Fibroblast of skin of abdomen (primary cell): Measurements from ENCODE around the gene SH3RF3.
A peak's percentile ranks its signal among the peaks of the same experiment; 100 is the strongest.

ENCODE experiments used
- DNase-seq: peaks from one replicate; pipeline ENCODE4 v3.0.0-alpha.2; 2013

SH3RF3 gene

DNA sequence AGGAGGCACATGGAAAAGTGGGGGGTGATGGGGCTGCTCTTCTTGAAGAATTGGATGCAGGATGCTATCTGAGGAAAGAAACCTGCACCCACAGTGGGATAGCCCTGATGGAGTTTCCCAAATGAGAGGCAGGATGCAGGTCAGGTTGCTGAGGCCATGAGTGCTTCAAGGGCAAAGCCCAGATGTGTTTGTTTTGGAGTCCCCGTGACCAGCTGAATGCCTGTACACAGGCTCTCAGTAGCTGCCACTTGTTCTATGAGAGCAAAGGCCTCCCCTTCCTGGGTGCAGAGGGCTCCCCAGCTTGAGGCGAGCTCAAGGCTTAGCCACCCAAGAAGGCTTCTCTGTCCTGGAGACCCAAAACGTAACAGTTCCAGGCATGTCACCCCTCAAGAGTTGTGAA, 292.1 kb downstream of the SH3RF3 start:
- no peak for DNase-seq

DNA sequence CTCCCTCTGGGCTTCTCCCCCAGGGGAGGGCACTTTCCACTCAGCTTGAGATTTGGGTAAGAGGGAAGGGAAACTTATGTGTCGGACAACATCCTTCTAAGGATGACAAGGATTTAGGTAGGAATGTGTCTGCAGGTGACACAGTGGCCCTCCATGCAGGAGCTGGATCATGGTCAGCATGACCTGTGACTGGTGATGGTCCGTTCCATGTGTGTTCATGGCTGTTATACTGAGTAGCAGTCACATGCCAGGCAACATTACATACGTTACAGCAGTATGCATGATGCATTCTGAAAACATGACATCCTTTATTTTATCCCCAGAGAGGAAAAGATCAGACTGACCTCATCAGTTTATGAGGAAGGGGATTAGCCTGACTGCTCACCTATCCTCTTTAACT, 292.6 kb downstream of the SH3RF3 start:
- DNase-seq = no peak

DNA sequence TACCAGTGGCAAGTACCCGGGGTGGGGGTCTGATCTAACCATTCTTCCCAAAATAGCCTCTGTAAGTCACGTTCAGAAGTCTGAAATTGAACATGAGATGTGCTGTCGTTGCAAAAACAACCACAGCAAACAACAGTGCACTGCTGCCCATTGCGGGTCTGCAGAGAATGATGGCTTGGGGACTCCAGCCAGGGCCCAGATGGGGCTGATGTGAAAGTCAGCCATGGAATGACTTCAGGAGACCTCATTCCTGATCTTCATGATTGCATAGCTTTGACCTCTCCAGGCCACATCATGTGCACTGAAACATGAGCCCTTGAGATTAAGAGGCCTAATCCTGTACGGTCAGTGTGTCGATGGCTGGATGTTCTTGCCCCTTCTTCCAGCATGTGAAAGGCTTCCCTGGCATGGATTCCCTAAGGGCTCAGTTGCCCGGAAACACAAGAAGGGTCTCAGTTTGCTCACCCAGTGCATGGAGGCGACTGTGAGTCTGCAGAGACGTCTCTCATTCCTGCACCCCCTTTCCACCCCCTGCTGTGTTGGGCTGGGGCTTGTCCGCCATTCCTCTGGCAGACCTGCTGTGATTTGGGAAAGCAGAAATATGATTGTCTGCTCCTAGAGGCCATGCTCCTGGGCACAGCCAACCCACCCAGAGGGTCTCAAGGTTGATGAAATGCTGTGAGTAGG, 293.2 kb downstream of the SH3RF3 start:
- no peak for DNase-seq

DNA sequence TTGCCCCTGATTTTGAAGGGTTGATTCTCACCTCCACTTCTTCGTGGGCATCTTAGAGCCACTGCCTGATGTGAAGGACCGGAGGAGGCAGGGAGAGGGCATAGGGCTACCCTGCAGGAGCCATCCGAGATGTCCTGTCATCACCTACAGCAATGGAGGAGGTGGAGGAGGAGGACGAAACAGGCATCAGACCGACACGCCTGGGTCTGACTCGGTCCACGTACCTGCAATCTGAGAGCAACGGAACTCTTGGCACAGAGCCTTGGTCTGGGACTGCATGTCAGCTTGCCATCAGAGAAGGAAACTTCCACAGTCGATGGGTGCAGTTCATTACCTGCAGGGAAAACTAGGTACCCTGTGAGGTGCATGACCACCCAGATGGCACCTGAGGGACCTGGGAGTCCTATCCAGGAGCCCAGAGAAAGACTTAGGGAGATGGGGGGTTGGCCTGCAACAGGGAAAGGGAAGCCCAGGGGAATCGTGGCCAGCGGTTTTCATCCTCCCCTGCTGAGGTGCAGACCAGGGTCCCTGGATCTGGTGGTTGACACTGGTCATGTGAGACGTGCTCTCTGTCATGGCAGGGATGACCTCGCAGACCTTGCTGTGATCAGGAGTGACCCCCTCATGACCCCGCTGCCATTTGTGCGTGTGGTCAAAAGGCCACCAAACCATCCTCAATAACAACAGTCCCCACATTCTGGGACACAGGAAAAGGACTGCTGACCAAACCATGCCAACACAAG, 293.9 kb downstream of the SH3RF3 start:
- no peak for DNase-seq

DNA sequence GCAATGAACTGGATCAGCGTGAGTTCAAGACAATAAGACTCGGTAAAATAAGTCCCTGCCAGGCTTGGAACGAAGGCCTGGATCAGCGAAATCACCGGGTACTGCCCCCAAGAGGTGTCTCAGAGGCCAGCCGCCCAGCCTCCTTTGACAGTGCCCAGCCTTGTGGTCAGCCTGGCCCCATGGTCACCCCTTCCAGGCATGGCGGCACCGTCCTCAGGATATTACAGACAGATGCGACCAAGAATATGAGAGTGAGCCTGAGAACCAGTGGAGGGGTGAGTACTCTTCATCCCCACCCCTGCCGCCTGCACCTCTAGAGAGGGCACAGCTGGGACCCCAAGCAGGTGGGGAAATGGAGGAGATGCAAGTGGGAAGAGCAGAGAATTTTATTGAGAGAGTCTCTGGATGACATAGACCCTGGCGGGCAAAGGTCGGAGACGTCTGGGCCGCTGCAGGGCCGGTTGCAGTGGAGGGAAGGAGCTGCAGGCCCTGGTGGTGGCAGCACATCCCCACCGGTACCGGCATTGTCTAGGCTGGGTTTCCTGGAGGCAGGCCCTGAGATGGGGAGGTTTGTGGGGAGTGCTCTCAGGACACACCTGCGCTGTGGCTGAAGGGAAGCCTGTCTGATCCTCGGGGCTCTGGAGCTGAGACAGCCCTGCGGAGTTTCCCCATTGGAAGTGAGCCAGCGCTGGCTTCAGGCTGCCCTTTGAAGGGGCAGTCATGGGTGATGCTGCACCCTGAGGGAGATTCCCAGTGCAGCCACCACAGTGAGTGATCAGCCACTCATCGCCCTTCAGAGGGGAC, 294.8 kb downstream of the SH3RF3 start:
- DNase-seq = no peak

DNA sequence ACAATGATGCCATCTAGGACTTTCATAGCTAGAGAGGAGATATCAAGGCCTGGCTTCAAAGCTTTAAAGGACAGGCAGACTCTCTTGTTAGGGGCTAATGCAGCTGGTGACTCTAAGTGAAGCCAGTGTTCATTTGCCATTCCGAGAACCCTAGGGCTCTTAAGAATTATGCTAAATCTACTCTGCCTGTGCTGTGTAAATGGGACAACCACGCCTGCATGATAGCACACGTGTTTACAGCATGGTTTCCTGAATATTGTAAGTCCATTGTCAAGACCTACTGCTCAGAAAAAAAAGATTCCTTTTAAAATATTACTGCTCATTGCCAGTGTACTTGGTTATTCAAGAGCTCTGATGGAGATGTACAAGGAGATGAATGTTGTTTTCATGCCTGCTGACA, 296.4 kb downstream of the SH3RF3 start:
- no peak for DNase-seq

DNA sequence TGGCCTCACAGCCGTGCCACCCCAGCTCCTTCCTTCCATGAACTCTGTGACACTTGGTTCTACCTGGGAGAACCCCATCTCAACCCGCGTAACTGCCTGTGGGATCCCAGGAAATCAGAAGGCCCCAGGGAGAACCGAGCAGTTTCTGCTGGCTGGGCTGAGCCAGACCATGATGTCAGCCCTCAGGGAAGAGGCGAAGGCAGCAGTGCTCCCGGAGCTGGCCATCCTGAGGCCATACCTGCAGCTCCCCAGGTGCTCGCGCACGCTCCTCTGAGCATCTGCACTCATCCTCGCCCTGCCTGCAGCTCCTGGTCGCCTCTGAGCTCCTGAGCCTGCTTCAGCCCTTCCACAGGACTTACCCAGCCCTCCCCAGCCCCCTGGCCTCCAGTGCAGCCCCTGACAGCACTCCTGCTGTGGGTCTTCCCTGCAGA, 298.7 kb downstream of the SH3RF3 start:
- DNase-seq = no peak

DNA sequence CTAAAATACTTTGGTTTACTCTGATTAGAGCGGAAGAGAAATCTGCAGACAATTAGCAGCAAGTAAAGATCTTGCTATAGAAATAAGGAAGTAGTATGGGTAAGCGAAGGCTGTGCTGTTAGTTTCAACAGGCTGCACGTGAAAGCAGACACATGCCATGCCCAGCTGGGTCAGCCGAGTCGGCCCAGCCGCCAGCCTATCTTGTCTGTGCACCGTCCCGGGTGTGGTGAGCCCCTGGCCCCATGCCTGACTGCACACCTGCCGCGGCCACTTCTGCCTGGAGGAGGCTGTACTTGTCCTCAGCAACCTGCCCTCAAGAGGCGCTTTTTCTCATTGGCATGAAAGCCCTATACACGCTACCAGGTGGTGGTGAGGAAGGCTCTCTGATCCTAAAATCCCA, 299.3 kb downstream of the SH3RF3 start:
- DNase-seq = no peak

DNA sequence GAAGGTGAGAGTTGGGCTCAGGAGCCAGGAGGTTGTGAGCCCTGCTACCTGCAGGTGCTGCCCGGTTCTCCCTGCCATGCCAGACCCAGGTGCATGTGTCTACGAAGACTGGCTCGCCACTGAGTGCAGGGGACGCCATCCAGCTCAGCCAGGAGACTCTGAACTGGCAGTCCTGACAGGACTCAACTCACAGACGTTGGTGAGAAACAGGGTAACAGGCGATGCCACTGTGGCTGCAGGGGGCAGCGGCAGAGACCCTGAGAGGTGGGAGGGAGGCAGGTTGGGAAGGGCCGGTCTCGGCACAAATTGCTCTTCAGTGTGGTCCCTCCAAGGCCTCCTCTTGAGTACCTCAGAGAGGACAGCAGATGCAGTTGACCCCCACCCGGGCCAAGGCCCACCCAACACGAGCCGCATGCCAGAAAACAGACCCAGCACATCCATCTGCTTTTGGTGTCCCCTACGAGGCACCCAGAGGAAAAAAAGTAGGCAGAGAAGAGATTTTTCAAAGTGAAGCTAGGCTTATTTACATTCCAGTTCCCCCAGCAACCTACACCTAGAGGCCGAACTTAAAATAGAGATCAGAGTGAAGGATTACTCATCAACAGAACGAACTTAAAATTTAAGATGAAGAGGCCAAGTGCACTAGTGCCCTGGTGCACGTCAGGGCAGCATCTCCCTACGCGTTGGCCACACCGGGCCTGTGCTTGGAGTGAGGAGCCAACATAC, 300.0 kb downstream of the SH3RF3 start:
- DNase-seq = no peak

DNA sequence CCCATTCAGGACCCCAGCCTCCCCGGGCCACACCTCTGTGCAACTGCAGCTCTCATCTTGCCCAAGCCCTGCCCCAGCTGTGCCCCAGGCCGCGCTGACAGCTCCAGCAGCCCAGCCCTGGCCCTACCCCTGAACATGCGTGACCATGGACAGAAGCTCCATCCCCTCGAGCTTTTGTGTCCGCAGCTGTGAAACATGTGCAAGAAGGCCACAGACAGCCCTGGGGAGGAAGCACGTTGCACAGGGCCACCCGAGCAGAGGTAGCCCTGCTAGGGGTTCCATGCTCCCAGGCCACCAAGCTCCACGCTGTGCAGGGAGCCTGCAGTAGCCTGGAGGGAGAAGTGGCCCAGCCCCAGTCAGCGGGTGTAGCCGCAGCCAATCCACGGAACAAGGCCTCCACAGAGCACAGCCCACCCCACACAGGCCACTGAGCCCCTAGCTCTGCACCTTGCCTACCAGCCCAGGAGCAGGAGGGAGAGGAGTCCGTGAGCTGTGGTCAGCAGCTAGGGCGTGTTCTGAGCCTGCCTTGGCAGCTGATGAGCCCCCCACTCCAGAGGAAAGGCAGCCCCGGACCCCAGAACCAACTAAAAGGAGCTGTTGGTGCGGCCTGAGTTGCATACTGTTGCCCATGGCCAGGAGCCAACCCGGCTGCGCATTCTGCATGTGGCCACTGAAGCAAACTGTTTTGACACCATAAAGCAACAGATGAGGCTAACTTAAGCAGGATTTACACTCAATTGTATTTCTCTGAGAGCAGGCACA, 300.7 kb downstream of the SH3RF3 start:
- no peak for DNase-seq

DNA sequence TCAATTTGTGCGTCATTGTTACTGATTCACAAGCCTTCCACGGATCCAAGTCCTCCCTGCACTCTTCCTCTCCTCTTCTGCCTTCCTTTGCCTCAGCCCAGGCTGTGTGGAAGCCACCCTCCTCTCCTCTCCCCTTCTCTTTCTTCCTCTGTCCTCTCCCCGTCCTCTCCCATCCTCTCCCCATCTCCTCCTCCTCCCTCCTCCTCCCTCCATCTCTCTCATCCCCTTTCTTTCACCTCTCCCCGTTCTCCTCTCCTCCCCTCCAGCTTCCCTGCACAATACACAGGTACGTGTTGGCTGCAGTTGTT, 301.3 kb downstream of the SH3RF3 start:
- DNase-seq = no peak

DNA sequence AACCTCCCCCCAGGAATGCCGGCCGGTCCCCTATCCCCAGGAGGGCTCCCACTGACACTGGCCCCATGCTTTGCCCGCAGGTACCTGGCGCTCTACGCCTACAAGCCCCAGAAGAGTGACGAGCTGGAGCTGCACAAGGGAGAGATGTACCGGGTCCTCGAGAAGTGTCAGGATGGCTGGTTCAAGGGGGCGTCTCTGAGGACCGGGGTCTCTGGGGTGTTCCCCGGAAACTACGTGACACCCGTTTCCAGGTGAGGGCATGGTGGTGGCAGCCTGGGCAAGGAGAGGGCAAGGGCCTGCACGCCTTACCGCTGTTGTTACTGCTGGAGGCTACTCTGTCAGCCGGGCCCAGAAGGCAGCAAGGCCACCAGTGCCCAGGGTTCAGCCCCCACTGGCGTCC, 303.4 kb downstream of the SH3RF3 start:
- no peak for DNase-seq

DNA sequence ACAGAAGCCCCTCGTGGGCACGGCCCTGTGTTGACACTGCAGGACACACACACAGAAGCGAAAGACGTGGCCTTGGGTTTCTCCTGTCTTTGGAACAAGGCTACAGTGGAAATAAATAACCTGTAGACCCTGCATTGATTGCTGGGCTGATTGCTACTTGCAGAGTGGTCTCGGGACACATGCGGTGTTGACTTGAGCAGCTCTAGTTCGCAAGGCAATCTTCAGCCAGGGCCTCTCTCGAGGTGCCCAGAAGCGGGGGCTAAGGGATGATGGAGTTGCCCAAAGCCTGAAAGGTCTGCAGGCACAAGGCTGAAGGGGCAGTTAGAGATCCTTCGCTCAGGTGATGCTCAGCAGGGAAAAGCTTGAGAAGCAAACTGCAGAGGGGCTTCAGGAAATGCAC, 304.5 kb downstream of the SH3RF3 start:
- DNase-seq = no peak

DNA sequence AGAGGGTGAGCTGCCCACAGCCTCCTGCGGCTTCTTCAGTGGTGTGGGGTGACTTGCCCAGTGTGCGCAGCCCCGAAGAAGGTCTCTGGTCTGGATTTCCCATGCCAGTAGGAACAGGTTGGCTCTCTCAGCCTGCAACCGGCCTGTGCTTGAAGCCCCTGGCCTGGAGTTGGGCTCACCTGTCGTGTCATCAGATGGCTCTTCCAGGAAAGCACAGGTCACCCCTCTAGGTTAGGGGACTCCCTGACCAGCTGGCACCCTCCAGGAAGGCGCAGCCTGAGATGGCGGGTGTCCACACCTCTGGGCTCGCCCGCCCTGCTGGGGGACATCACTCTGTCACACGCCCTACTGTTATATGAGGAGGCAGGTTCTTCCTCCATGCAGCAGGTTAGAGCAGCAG, 304.9 kb downstream of the SH3RF3 start:
- no peak for DNase-seq

DNA sequence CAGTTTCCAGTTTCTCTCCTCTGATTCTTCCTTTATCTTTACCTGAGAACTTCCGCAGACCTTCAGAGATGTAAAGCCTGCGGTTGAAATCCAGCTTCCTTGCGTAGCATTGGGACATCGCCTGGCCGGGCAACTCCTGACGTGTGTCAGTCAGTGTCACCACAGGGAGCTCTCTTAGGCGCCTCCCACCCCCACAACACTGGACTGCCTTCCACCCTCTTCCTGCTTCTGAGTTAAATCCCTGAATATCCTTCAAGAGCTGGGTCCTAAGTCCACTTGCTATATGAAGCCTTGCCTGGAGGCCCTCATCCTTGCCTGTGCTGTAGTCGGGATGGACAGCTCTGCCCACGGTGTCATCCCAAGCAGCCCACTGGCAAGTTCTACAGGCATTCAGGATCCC, 305.3 kb downstream of the SH3RF3 start:
- no peak for DNase-seq

DNA sequence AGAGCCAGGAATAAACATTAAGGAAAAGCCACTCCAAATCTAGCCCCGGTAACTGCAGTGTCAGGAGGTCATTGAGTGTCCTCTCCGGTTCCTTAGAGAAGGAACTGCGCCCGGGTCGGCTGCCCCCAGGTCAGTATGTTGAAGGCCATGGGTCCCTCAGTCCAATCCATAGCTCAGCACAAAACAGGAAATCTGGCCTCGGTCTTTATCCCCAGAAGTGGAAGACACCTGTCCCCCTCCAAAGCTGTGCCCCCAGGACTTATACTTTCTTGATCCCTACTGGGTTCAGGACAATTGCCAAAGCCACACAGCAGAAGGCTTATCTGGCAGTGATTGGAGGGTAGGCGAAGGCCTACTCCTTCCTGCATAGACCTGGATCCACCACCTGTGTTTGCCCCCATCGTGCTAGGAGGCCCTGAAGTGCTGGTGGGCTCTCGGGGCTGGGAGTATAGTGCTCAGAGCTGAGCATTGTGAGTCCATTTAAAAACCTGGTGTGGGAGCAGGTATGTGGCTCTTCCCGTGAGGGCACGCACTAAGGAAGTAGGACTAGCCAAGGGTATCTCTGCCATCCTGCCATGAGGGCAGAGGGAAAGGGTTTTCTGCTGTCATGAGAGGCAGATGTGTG, 306.2 kb downstream of the SH3RF3 start:
- DNase-seq = no peak

DNA sequence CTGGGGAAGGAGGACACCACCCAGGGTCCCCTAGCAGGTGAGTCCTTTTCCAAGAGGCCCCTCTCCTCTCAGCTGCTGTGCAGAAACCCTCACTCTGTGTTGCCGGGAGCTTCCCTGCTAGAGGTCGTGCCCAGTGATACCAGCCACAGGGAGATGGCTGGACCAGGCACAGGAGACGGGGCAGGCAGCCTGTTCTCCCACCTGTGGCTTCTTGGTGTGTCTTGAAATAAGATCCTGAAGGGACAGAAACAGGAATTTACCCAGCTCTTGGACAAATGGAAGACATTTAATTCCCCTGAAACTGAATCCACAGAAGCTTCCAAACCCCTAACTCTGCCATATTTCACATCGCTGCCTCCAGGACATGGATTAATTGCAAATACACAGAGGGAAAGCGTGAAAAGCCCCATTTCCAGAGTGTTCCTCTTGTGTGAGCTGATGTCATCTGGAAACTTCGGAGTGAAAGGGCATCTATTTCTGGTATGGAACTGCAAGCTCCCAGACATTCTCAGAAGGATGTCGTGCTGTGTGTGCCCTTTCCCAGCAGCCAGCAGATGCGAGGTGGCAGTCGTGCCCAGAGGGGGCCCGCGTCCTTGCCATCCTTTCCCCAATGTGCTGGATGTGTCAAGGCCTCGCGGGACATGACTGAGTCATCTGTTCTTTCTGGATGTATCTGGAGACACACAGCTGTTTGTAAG, 307.0 kb downstream of the SH3RF3 start:
- DNase-seq = peak; percentile 30

DNA sequence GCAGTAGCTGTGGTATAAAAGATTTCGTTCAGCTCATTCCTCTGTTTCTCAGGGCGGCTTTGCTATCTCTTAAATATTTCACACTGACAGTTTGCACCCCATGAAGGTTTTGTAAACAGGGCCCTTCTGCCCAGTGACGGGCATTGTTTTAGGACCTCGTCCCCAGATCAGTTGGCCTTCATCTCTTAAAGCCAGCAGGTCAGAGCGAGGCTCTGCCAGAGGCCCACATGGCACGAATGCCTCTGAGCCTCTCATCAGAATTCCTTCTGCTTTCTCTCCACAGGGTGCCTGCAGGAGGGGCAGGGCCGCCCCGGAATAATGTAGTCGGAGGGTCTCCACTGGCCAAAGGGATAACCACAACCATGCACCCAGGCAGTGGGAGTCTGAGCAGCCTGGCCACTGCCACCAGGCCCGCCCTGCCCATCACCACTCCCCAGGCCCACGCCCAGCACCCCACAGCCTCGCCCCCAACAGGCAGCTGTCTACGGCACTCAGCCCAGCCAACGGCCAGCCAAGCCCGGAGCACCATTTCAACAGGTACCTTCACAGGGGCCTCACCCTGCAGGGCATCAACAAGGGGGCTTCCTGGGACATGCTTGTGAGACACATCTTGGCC, 307.7 kb downstream of the SH3RF3 start:
- DNase-seq = no peak

DNA sequence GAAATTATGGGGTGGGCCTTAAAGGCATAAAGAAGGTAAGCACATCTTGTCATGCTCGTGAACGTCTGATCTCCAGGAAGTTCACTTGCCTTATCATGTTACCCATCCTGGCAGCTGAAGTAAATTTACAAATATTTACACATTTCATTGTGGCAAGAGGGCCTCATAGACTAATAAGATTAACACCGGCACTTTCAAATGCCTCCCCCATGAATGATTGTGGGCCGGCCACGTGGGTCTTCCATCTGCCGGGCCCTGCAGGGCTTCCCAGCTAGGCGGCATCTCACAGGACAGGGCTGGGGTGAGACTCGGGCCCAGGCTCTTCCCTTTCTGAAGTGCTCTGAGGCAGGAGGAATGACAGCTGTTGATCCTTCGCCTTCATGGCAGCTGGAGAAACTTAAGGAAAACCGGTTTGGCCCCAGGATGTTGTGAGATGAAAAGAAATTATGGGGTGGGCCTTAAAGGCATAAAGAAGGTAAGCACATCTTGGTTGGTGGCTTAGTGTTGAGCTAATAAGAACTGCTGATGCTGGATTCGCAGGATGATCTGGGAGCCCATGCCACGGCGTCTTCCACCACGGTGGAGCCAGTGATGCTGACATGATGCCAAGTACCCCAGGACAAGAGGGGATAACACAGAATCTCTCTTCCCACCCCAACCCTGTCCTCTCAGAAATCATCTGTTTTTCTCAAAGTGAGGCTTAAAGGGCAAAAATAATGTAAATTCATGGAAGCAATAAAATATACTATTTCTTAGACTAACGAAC, 308.5 kb downstream of the SH3RF3 start:
- no peak for DNase-seq

DNA sequence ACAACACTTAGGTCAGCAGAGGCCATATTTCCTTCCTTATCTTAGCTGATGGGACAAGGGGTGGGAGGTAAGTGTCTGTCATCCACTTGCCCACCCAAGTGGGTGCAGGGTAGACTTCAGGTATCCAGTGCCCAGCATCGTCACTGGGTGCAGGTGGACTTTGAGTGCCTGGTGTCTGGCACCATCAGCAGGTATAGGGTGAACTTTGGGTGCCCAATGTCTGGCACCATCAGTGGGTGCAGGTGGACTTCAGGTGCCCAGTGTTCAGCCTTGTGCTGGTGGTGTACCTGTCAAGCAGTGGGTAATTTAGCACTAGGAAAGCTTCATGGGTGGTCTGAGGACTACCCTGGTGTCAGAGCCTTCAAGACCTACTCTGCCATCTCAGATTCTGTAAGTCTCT, 309.1 kb downstream of the SH3RF3 start:
- no peak for DNase-seq
